Cardiac fibroblast (primary cell): Measurements from ENCODE around the gene EFTUD2.
A peak's percentile ranks its signal among the peaks of the same experiment; 100 is the strongest.

Experiments used
- DNase-seq, 2 donors: peaks; one replicate each; pipeline versions ENCODE4 v3.0.0 to v3.0.0-alpha.2; 2010; ENCODE audit warnings: low read depth in 2 of 2
- H3K4me3 ChIP-seq, 2 donors: replicated peaks in 1 of 2; 1 replicate in 1 of 2; 2 replicates in 1 of 2; pipeline ENCODE4 v1.5.1; 2011; ENCODE audit warnings: low read depth in 2 of 2, low read length in 2 of 2, mild to moderate bottlenecking in 2 of 2, moderate library complexity in 1 of 2
- TF ChIP-seq, protein P1 (sequence below): IDR thresholded peaks from one replicate; pipeline ENCODE4 v1.5.1; 2011; ENCODE audit warnings: low read depth, mild to moderate bottlenecking, low read length, inconsistent platforms

Gene EFTUD2

DNA sequence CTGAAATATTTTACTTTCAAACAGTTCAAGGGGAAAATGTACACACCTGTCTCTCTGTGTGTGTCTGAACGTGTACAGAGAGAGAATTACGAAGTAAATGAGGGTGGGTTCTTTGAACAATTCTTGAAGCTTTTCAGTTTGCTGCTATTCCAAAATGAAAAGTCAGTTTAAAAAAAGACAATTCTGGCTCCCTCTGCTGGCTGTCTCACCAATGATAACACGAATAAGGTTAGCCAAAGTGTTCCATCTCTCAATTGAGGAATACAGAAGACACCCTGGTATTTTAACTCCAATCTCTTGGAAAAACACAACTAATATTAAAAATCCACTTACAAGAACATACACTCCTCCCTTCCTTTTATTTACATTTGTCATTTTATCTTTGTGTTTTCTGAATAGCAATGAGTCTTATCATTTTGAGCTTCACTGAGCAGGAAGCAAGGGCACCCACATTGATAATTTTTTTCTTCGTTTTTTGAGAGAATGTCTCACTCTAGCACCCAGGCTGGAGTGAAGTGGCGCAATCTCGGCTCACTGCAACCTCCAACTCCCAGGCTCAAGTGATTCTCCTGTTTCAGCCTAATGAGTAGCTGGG is 20.5 kb downstream of the EFTUD2 start:
- peak; percentile 54 to 55 for DNase-seq
- H3K4me3 ChIP-seq: no peak overlapping the region
- TF ChIP-seq, protein P1, sequence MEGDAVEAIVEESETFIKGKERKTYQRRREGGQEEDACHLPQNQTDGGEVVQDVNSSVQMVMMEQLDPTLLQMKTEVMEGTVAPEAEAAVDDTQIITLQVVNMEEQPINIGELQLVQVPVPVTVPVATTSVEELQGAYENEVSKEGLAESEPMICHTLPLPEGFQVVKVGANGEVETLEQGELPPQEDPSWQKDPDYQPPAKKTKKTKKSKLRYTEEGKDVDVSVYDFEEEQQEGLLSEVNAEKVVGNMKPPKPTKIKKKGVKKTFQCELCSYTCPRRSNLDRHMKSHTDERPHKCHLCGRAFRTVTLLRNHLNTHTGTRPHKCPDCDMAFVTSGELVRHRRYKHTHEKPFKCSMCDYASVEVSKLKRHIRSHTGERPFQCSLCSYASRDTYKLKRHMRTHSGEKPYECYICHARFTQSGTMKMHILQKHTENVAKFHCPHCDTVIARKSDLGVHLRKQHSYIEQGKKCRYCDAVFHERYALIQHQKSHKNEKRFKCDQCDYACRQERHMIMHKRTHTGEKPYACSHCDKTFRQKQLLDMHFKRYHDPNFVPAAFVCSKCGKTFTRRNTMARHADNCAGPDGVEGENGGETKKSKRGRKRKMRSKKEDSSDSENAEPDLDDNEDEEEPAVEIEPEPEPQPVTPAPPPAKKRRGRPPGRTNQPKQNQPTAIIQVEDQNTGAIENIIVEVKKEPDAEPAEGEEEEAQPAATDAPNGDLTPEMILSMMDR: peak; percentile 58

GRCh38 chr17:44877121-44877520 is 22.1 kb downstream of the EFTUD2 start:
- no peak overlapping the region for H3K4me3 ChIP-seq
- TF ChIP-seq, protein P1: no peak

GRCh38 chr17:44875761-44876160 is 23.5 kb downstream of the EFTUD2 start:
- TF ChIP-seq, protein P1: no peak
- no peak overlapping the region for H3K4me3 ChIP-seq
- no peak for DNase-seq

More at GRCh38 chr17:44877121-44877520, 22.1 kb downstream of the EFTUD2 start:
- DNase-seq: no peak

DNA sequence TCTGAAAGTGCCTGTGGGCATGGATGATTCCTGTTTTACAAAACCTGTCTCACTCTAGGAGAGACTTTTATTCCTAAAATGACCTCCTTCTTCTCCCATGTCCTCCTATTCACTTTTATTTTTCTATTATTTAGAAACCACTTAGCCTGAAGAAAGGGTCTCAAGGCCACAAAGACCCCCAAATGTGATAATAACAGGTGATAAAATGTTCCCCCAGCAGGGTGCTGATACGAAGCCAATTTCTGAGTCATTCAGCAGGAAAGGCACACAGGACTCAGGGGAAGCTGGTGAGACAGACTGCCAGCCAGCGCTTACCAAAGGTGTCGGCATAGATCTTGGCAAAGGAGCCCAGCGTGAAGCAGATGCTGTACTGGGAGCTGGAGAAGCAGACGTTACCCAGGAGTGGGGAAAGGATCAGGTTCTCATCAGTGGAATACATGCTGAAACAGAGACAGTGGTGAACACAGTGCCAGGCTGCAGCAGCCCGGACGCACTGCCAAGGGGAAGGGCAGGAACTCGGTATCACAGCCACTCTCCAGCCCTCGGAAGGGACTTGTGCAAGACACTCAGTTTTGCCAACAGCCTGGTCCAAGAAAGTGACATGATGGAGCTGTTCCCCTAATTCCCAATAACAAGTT is 27.0 kb downstream of the EFTUD2 start:
- TF ChIP-seq, protein P1: no peak
- DNase-seq: peak in 1 of 2 donors; percentile 39
- no peak overlapping the region for H3K4me3 ChIP-seq

- TF ChIP-seq, protein P1: no peak
- DNase-seq: no peak
- no peak overlapping the region for H3K4me3 ChIP-seq
These were observed 27.7 kb downstream of the EFTUD2 start for GRCh38 chr17:44871556-44871955.

DNA sequence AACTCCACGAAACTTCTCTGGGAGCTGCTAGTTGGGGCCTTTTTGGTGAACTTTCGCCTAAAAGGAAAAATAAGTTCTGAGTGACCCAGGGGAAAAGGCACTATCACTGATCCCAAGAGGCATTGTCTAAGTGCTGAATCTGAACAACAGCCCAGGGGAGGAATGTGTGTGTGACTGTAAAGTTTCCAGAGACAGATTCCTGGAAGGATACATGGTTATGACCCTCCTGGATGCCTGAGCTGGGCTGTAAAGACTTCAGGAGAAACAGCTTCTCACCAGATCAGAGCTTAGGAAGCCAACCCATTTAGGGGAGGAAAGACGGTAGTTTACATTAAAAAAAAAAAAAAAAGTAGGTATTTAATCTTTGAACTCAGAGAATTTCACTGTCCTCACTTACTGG is 31.4 kb downstream of the EFTUD2 start:
- TF ChIP-seq, protein P1: no peak
- no peak for DNase-seq
- no peak overlapping the region for H3K4me3 ChIP-seq
